ENCODE data around the gene GABBR1.

Gene GABBR1

DNA sequence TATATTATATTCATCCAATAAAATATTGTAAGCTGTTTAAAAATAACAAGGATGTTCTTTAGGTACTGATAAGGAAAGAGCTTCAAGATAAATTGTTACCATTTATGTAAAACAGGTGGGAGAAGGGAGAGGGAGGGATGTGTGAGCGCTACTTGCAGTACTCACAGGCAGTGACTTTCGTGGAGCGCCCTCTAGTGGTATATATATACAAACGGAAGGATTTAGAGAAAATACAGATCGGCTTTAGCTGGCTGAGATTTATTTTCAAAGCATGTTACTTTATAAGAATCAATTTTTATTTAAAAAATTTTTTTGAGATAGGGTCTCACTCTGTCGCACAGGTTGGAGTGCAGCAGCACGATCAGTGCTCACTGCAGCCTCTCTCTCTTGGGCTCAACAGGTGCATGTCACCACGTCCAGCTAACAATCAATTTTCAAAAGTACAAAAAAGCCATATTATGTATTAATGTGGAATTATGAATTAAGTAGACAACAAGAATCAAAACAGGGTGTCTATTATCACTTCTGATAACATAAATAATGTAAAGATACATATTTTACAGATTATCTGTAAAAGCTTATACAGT is 20.6 kb upstream of the GABBR1 start:
- peak; percentile 94 for DNase-seq (ENCODE audit: low spot score)

DNA sequence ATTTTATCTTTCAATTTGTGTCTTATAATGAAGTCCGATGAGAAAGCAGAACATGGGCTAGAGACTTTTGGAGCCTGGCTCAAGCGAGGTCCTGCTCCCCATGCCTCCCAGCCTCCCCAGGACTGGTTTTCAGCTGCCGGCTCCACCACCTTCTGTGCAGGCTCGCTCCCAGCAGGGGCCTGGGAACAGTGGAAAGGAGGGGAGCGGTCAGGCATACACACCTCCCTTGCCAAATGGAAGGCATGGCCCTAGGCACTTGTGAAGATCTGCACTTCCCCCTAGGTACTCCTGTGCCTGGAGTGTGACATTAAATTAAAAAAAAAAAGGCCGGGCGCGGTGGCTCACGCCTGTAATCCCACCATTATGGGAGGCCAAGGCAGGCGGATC is 19.2 kb upstream of the GABBR1 start:
- no peak for DNase-seq (ENCODE audit: low spot score)

DNA sequence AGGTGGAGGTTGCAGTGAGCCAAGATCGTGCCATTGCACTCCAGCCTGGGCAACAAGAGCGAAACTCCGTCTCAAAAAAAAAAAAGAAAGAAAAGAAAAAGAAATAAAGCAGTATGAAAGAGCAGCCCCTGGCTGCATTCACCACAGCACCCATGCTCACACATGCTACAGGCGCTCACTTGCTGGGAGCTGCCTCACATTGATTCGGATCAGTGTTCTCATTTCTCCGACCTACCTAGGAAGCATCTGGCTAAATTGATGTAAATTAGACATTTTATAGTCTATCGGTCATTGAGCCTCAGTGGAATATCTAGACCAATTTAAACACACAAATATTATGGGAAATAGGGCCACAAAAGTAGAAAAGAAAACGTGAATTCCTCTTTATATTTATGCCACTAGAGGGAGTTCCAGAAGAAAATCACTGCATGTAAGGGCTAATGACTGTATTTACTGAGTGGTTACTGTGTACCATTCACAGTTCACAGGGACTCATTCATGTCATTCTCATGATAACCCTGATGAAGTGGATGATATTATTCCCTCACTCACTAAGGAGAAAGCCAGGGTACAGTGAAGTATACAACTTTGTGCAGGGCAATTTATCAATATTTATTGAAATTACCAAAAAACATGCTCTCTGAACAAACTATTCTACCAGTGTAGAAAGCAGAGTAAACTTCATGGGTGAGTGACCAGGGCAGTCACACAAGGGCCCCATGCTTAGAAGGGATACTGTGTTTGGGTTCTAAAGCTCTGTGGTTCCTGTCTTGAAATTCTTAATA is 18.6 kb upstream of the GABBR1 start:
- no peak for DNase-seq (ENCODE audit: low spot score)

DNA sequence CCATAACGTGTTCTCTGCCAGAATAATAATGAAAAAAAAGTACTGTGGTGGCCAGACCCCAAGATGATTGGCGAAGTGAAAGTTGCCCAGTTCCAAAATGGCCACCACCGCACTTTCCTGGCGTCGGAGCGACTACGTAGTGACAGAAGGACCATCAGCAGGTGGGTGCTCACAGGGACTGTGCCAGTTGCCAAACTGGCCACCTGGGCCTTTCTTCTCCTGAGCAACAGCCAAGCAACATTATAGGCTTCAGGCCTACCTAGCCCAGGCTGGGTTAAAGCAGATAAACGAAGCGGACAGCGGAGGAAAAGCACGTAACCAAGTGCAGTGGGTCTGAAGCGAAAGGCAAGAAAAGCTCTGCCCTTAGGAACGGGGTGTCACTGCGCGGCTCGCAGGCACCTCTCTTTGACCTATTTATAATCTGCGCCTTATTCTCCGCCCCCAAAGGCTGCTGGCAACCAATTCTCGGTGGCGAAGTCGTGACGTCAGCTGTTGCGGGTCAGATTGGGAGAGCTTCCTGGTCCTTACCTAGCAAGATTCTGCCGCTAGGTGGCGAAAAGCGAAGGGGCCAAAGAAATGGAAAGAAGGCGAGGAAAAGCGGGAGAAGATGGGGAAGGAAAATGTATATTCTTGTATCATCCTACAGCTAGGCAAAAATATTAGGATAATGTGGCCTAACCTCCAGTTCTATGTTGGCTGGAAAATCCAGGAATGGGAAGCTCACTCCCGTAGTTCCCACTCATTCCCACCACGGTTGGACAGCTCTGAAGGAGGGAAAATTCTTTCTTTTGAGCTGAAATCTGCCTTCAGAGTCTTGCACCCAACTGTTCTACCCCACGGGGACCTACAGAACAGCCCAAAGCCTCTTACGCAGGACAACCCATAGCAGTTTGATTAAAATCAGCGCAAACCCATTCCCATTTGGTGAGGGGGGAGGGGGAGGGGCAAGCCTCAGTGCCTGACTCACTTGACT is 17.0 kb upstream of the GABBR1 start:
- DNase-seq (ENCODE audit: low spot score): peak; percentile 100

DNA sequence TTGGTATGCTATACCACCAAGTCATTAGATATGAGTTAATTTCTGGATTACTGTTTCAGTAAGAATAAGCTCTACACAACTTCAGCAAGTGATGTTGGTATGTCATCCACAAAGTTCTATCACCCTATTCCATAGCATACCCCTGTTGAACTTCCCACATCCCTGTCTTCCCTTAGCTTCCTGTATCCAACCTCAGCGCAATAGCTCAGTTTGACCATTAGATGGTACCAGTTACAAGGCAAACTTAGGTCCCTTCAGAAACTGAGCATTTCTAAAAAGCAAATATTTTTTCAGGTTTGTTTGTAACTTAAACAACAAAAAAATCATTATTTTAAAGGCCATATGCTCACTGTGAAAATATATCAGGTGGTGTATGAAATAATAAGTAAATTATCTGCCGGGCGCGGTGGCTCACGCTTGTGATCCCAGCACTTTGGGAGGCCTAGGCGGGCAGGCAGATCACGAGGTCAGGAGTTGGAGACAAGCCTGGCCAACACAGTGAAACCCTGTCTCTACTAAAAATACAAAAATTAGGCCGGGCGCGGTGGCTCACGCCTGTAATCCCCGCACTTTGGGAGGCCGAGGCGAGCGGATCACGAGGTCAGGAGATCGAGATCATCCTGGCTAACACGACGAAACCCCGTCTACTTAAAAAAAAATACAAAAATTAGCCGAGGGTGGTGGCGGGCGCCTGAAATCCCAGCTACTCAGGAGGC is 15.1 kb upstream of the GABBR1 start:
- DNase-seq (ENCODE audit: low spot score): no peak

DNA sequence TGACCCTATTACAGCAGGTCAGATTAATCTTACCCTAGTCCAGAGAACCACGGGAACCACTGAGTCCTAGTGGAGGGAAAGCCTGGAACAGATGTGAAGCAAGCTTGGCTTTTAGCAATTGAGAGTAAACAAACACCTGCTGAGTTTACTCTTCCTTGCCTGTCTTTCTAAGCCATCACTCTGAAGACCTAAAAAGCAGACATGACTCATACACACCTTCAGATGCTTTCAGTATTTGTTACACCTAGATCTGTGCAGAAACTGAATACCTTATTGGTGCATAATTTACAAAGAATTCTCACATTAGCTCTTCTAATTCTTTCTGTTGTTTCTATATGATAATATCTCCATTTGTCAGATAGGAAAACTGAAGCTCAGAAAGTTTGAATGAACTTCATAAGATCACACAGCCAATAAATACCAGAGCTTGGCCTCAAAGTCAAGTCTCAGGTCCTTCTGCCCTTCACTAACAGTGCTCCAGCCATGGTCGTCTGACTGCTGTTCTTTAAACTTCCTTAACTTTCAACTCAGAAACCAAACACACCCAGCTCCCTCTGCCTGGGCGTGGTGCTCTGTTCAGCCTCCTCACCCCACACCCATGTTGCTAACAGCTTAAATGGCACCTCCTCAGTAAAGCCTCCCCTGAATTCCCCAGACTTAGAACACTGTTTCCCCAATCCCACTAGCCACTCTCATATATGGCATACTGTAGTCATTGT is 8.6 kb upstream of the GABBR1 start:
- no peak for DNase-seq (ENCODE audit: low spot score)

DNA sequence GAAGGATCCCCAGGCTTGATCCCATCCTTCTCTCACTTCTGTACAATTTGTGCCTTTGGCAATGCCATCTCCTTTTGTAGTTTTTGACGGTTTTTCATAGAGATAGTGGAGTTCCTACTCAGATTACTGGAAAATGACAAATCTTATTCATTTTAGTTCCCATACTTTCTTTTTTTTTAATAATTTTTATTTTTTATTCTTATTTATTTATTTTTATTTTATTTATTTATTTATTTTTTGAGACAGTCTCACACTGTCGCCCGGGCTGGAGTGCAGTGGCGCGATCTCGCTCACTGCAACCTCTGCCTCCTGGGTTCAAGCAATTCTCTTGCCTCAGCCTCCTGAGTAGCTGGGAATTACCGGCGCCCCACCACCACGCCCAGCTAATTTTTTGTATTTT is 4.3 kb upstream of the GABBR1 start:
- DNase-seq (ENCODE audit: low spot score): no peak

DNA sequence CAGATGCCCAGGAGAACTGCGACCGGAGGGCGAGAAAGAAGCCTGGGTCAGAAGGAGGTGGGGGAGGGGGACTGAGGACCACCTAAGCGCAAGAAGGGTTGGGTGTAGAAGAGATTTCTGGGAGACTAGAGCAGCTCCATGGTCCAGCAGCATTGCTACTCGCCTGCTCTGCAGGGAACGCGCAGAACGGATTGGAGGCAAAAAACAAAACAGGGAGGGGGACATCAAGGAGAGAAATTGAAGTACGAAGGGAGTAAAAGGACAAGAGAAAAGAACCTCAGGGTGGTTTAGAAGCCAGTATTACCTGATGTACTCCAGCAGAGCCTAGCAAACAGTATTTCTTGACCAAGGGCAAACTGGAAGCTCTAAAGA is 537 bp upstream of the GABBR1 start:
- DNase-seq (ENCODE audit: low spot score): no peak

DNA sequence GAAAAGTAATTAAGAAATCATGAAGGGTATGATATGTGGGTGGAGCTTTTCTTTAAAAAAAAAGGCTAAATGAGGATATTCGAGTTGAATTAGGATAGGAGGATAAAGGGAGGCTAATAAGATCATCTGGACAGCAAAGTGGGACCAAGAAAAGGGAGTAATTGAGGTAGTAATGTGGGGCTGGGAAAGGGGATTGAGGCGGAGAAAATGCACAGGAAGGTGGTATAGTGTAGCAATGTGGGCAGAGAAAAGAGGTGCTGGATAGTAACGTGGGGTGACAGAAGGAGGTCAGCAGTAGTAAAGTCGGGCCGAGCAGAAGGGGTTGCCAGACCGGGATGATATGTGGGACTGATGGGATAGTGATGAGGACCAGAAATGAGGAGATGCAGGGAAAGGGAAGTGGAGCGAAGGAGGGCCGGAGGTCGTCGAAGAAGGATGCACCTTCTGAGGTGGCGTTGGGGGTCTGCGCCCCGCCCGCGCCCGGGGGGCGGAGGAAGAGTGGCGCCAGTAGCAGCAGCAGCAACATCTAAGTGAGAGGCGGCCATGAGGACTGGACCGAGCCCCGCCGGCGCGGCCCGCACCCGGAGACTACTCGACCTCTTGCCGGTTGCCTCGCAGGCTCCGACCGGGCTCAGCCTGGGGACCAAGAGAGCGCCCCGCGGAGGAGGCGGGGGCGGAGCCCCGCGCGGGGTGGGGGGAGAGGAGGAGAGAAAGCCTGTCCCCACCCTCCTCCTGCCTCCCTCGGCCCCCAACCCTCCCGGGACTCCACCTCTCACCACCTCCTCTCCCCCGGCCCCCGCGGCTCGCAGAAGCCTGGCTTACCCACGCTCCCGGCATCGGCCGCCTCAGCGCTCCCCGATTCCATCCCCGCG is 887 bp downstream of the GABBR1 start:
- no peak for DNase-seq (ENCODE audit: low spot score)

DNA sequence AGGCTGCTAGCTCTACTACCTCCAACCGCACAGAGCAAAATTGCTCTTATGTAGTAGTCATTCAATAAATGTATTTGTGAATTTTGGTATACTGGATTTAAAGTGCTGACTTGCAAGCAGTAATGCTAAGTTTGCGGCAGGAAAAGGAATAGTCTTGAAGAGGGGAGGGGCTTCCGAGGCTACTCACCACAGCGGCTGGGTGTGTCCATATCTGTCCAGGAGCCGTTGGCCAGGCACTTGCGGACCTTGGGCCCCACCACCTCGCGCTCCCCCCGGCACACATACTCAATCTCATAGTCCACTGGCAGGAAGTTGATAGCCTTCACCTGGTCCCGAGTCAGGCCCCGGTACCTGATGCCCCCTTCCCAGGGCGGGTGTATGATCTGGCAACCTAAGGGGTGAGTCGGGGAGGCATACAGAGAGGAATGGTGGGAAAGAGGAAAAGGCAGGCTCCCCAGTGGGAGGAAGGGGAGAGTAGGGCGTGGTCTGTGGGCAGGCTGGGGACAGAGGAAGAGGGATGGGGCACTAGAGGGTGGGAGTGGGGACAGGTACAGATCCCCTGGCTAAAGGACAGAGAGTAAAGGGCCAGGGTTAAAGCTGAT is 1.7 kb downstream of the GABBR1 start:
- no peak for DNase-seq (ENCODE audit: low spot score)

DNA sequence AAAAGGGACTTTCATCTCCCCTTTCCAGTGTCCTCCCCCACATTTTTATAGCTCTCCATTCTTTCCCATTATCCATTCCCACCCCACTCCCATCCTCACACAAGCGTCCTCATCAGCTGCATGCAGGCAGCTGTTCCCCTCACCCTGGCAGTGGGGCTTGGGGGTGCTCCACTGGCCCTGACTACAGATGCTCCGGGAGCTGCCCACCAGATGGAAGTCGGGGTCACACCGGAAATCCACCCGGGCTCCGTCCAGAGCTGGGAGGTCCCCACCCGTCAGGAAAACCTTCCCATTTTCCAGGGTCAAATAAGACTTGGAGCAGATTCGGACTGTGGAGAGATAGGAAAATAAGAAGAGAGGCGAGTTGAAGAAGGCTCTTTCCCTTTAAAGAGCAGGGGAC is 2.7 kb downstream of the GABBR1 start:
- no peak for DNase-seq (ENCODE audit: low spot score)

DNA sequence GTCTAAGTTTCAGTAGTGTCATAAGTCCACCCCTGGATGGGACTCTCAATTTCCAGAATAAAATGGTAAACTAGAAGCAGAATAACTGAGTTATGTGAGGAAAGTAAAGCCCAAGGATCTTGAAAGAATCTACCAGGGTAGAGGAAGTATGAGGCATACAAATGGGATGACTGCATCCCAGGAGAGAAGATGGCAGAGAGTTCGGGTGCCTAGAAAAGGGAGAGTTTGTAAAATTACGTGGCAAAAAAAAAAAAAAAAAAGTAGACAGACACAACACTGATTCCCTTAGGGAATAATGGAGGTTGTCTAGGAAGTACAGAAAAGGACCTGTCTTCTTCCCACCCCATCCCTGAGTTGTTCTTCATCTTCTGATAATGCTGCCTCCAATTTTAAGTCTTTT is 3.4 kb downstream of the GABBR1 start:
- DNase-seq (ENCODE audit: low spot score): no peak

DNA sequence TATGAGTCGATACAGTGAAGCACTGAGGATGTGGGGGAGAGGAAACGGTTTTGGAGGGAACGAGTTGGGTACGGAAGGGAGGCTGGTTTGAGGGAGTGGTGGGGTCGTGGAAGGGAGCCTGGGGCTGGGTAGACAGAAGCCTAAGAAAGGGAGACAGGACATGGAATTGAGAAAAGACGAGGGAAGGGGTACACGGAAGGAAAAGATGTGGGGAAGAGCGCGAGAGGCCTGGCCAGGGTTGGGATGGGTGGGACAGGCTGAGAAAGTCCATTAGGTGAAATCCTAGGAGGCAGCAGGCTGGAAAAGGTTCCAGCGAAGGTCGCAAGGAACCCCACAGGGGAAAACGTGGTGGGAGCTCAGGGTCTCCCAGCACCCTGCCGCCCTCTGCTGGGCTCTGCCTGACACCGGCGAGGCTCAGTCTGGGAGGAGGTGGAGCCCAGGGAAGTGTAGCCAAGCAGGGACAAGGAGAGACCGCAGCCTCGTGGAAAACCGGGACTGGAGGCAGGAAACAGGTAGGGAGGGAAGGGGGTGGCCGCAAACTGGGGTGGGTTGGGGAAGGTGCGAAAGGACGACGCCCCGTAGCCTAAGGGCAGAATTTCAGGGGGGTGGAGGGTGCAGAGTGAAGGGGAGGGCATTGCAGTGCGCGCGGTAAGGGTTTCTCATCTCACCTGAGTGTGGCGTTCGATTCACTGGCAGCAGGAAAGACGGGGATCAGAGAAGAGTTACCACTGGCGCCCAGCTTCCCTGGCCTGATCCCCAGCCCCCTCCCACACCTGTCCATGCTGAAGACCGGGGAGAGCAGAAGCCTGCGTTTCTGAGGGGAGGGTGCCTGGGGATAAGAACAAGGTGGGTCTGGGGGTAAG is 4.3 kb downstream of the GABBR1 start:
- peak; percentile 53 for DNase-seq (ENCODE audit: low spot score)

DNA sequence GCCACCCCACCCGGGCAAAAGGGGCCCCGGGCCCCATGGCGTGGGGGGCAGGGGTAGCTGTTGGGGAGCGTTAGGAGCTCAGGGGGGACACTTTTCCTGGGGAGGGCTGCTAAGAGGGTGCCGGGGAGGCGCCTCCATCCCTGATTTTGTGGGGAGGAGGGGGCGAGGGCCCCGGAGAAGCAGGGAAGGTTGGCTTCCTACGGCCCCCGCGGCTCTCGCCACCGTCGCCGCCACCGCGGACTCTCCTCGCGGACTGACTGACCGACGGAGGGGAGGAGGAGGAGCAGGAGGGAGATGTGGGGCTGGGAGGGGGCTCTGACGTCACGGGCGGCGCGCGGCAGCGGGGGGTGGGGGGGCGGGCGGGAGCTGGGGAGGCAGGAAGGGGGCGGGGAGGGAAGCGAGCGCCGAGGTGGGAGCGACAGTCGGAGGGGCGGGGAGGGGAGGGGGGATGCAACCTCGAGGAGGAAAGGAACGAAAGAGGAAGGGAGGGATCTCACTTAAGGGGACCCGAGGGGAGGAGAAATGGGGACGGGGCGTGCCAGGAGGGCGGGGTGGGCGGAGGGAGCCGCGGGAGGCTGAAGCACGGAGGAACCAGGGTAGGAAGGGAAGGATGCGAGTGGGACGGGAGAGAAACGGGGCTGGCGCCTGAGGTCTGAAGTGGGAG is 5.1 kb downstream of the GABBR1 start:
- peak; percentile 34 for DNase-seq (ENCODE audit: low spot score)

DNA sequence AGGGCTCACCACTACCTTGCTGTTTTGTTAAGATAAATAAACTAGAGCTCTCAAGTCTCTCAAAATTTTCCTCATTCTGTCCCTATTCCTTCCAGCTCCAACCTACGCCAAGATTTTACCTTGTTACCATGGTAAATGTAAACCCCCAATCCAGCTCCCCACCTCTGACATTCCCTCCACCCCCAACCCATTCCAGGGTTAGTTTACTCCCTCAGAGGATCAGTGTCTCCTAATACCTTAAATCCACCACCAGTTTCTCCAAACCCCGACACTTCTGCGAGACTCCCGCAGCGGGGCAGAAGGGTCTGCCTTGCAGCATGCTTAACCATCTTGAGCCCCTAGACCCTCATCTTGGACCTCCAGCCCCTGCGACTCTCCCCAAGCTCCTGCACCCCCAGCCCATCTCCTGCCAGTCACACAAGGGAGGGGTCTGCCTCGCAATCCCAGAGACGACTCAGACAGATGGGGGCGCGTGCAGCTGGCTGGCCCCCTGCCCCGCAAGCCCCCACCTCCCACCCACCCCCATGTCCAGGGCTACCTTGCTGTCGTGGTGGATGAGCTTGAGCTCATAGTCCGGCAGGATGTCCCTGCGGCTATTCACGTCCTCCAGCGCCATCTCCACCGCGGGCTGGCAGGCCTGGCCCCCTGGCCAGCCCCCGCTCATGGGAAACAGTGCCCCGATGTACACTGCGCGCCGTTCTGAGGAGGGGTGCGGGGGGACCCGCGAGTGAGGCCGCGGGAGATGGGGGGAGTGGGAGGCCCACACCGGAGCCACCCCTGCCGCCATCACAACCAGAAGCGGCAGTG is 5.8 kb downstream of the GABBR1 start:
- DNase-seq (ENCODE audit: low spot score): no peak

DNA sequence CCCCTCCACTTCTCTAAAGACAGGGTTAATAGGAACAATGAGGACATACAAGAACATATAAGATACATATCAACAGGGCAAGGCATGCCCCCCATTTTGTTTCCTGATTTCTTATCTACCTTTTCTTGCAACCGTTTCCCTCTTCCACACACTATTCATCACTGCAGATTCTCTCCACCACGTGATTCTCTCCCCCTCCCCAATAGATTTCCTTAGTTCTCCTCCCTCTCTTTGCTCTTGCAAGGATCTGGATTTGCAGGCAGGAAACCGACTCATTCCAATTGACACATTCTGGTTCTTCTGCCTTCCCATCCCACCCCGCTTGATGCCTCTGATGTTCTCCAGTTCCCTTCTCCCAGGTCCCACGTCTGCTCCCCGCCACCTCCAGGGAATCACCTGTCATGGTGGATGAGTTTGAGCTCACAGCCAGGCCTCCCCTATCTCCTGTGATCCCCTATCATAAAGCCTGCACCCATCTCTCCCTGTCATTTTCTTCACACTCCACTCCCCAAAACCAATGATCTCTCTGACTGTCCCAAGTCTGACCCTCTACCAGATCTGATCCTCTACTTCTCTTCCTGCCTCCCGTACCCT is 7.5 kb downstream of the GABBR1 start:
- DNase-seq (ENCODE audit: low spot score): no peak

DNA sequence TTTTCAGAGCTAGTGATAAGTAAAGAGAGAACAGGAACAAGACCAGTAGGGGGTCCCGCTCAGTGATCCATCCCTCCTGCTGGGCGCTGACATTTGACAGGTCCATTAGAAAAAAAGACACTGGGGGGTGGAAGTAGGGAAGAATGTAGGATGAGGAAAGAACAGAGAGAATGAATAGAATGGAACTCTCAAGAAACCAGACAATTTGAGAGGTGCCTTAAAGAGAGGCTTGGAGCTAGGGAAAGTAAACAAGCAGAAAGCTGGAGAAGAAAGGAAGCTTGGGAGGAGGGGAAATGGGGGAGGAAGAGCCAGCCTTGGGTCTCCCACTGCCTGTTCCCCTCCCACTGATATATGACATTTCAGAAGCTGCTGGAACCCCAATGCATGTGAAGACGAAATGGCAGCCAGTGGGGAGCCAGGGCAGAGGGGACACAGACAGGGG is 8.4 kb downstream of the GABBR1 start:
- DNase-seq (ENCODE audit: low spot score): no peak

All from pons (tissue), 1 donor.